K562 (cell line): Measurements from ENCODE around the gene UBXN2A. TPM values are rescaled to one million over a fixed set of nuclear protein-coding genes. Genes with fewer than 3 reads are reported as not detected.

ENCODE experiments used
- BDP1 ChIP-seq: IDR thresholded peaks from 3 replicates; pipeline ENCODE4 v1.6.1; 2011; ENCODE audit not compliant: insufficient read length, insufficient read depth
- BRF1 ChIP-seq: IDR thresholded peaks from 3 replicates; pipeline ENCODE4 v1.6.1; 2011; ENCODE audit warnings: borderline replicate concordance, mild to moderate bottlenecking; ENCODE audit not compliant: insufficient read length; ENCODE audit errors: extremely low read depth
- CAMTA2 ChIP-seq: fragments of 250-450 bp; sonication (Bioruptor Pico); conservative IDR thresholded peaks from 2 replicates; pipeline ENCODE4 v1.5.1; 2022
- CHCHD3 ChIP-seq: fragments of 250-450 bp; sonication (Bioruptor Pico); IDR thresholded peaks from 2 replicates; pipeline ENCODE4 v2.1.2; 2022; ENCODE audit warnings: mild to moderate bottlenecking
- CHD7 ChIP-seq: fragments of 200-600 bp; sonication (generic); IDR thresholded peaks from one replicate; pipeline ENCODE4 v1.6.1; 2012; ENCODE audit warnings: mild to moderate bottlenecking, low read depth, low read length, inconsistent platforms
- E2F6 ChIP-seq, 2 experiments: IDR thresholded peaks; 2 replicates each; pipeline ENCODE4 v1.6.1; 2011; ENCODE audit warnings: borderline replicate concordance in 1 of 2, control low read depth in 1 of 2, low read depth in 1 of 2, low read length in 1 of 2, mild to moderate bottlenecking in 1 of 2, mixed read lengths in 1 of 2, moderate library complexity in 1 of 2; ENCODE audit not compliant: insufficient read depth in 1 of 2, insufficient read length in 1 of 2, poor library complexity in 1 of 2, severe bottlenecking in 1 of 2; ENCODE audit errors: extremely low read depth in 1 of 2
- FOS ChIP-seq: IDR thresholded peaks from 3 replicates; pipeline ENCODE4 v1.6.1; 2011; ENCODE audit not compliant: insufficient read length; ENCODE audit errors: extremely low read depth
- GATA2 ChIP-seq: sonication (generic); formaldehyde crosslinking; IDR thresholded peaks from 2 replicates; pipeline ENCODE4 v1.4.0; 2020; ENCODE audit warnings: mild to moderate bottlenecking, missing genetic modification reagents
- KDM2B ChIP-seq: fragments of 250-450 bp; sonication (Bioruptor Pico); IDR thresholded peaks from 2 replicates; pipeline ENCODE4 v1.8.0; 2021; ENCODE audit warnings: mild to moderate bottlenecking, moderate library complexity
- MAFG ChIP-seq: fragments of 450-650 bp; conservative IDR thresholded peaks from 2 replicates; pipeline ENCODE4 v1.6.1; 2016; ENCODE audit warnings: missing genetic modification characterization, missing compliant biosample characterization
- MLLT1 ChIP-seq, 2 experiments: fragments of 450-650 bp; IDR thresholded peaks; 2 replicates each; pipeline ENCODE4 v1.6.1; 2016
- POLR2H ChIP-seq: IDR thresholded peaks from 2 replicates; pipeline ENCODE4 v1.6.1; 2016; ENCODE audit warnings: missing genetic modification characterization, low read depth, mild to moderate bottlenecking, control low read depth, missing compliant biosample characterization, moderate library complexity
- ZZZ3 ChIP-seq: fragments of 450-650 bp; IDR thresholded peaks from 2 replicates; pipeline ENCODE4 v1.6.1; 2016; ENCODE audit warnings: antibody characterized with exemption, mild to moderate bottlenecking, moderate library complexity
- polyA plus RNA-seq, 8 experiments: library from polyadenylated mRNA; depleted of rRNA in 4 of 8; stranded (reverse) in 5 of 8; unstranded in 3 of 8; fragments of >200 nt; fragmentation: Nextera tagmentation in 2 of 8; fragmentation: Illumina TruSeq in 1 of 8; extraction: Ambion mirVana in 2 of 8; extraction: Trizol in 1 of 8; gene quantifications; 2 replicates each; pipeline versions ENCODE4 v1.2.1 to v1.2.3, GENCODE V29; 2011 to 2014; ENCODE audit warnings: inconsistent platforms in 1 of 8, missing spikeins in 1 of 8
- total RNA-seq, 7 experiments: library from RNA; depleted of rRNA in 6 of 7; stranded (reverse); fragments of >200 nt in 6 of 7; fragmentation: Illumina TruSeq in 2 of 7; extraction: Trizol in 2 of 7; gene quantifications; 2 replicates each; pipeline versions ENCODE4 v1.2.1 to v1.2.3, GENCODE V29; 2011 to 2021; ENCODE audit warnings: low replicate concordance in 1 of 7

Gene UBXN2A
- total and polyA plus RNA-seq, 9 of the 15 experiments (the other 6 are each of a cell fraction or from before 2014, with no cell fraction given): 3.4 to 25.6 (median 16.0) TPM

- TF ChIP-seq CHCHD3 (CRISPR knock-in tag) (no peak), CHD7 (no peak), BRF1 (no peak), POLR2H (tag) (peak; percentile 76), MAFG (tag) (peak; percentile 28; the same call in 1 of the 2 replicates), GATA2 (CRISPR knock-in tag) (peak; percentile 97), BDP1 (no peak), FOS (no peak), KDM2B (CRISPR knock-in tag) (no peak), CAMTA2 (no peak), MLLT1 (IDR thresholded peaks at IDR 0.05) (peak in 1 of 2 experiments; percentile 98; a peak in 3 of 4 replicates), ZZZ3 (no peak), E2F6 (IDR thresholded peaks at IDR 0.05; ENCODE audit: borderline replicate concordance in 1 of 2, extremely low read depth in 1 of 2, insufficient read depth in 1 of 2, insufficient read length in 1 of 2, low read depth in 1 of 2, low read length in 1 of 2, poor library complexity in 1 of 2, severe bottlenecking in 1 of 2) (no peak)
Measured at GRCh38 chr2:24011250-24012104, 71.2 kb downstream of the UBXN2A start (continued).
